ENCODE data around the gene SERPINB6.
"Not testable (repeated sequence)": the region's sequence is repeated elsewhere in the genome, so short reads cannot be mapped to it uniquely, and the experiment has no call there.

SERPINB6 gene

GRCh38 chr6:2998998-2999617 lies 27.7 kb upstream of the SERPINB6 start:
- DNase-seq, result no peak

DNA sequence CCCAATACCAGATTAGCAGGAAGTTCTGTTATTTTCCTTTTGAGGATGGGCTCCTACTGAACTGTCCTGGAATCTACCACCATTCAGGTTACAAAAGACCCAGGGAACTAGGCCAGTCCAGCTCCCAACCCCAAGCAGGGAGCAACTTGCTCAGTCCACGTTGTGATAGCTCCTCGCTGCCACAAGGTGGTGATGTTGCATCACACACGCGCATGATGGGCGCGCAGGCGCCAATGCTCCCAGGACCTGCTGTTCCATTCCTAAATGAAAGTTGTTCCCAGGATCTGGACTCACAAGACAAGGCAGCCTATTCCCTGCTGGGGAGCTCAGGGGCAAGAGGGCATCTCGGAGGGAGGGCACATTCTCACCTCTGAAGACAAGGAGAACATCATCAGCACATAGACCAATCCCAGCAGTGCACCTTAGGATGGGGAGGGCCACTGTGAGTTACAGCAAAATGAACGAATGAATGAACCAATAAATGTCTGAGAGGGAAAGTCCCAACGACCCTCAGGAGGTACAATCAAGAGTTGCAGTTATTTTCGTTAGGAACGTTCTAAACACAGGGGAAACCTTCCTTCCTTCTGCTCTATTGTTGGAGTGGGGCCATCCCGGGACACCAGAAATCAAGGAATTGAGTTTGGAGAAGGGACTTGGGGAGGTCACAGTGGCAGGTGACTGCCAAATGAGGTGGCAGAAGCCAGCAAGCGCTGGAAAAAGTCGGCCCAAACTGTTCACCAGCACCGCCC lies 27.1 kb upstream of the SERPINB6 start:
- DNase-seq, result not testable (repeated sequence)

DNA sequence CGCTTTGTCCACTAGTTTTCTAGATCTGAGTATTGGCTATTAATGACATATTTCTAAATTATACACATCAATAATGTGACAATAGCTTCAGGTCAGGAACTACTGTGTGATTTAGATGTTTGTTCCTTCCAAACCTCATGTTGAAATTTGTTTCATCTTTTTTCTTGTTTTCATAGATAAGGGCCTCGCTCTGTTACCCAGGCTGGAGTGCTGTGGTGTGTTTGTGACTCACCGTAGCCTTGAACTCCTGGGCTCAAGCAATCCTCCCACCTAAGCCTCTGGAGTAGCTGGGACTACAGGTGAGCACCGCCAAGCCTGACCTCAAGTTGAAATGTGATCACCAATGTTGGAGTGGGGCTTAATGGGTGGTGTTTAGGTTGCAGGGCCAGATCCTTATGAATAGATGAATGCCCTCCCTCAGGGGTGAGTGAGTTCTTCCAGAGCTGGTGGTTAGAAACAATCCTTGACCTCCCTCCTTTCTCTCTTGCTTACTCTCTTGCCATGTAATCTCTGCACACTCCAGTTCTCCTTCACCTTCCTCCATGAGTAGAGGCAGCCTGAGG lies 22.5 kb upstream of the SERPINB6 start:
- DNase-seq, result no peak

DNA sequence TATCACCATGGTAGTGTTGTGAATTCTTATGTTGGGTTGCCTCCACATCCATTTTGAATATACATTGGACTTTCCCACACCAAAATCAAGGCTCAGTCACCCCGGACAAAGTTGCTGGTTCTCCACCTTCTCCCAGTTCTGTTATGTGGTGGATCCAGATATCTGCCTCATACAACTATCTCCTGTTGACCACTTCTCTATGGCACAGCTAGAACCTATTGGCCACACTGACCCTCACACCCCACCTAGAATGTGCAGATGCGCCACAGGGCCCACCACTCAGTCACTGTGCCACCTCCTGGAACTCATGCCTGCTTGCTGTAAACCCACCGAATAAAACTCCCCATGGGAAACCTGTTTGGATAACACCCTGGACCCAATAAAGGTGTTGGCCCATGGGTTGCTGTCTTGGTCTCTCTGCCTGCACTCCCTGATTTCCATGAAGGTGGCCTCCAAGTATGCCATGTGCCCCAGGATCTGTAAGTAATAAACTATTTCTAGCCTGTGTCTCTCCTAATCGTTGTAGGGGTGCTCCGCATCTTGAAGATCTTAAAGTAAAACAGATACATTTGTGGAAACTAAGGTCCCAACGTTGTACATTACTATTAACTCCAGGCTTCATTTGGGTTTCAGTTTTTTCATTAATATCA lies 21.1 kb upstream of the SERPINB6 start:
- DNase-seq, result no peak

- peak in 1 of 2 experiments; percentile 29 for DNase-seq
Observed at GRCh38 chr6:2990932-2991506, 19.7 kb upstream of the SERPINB6 start.

- peak in 1 of 2 experiments; percentile 59 for DNase-seq
Observed at GRCh38 chr6:2990248-2990931, 19.0 kb upstream of the SERPINB6 start.

DNA sequence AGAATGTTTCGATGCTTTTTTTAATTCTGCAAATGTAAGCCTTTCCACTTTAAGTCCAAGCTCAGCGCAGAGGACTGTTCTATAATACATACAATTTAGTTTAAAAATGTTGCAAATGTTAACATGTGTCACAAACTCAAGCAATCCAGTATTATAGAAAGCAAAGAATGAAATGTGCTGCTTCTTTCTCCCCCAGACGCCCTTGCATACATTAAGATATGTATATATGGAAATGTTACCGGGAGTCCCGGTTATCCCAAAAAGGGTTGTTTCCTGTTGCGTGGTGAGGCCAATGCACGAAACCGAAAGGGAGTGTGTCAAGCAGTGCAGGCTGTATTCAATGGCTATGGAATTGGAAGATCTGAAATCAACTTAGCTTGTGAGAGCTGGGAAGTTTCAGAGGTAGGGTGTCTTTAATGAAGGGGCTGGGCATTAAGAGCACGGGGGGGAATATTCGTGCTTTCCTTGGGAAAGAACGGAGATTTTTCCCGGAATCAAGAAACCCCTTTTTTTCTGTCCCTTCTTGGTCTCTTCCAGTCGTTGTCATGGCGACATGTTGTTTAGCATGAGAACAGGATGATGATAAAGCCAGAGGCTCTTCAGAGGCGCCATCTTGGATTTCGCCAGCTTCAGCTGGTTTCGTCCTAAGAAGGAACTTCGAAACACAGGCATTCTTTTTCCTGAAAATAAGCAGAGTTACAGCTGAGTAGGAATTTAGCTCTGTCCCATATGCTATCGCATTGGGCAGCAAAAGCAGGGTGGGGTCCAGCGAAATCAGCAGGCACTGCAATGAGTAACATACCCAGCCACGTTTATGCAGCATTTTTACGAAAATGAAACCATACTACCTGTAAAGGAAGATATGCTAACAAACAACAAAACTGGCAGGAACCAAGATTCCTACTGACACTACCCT lies 18.2 kb upstream of the SERPINB6 start:
- peak; percentile 96 to 97 for DNase-seq

DNA sequence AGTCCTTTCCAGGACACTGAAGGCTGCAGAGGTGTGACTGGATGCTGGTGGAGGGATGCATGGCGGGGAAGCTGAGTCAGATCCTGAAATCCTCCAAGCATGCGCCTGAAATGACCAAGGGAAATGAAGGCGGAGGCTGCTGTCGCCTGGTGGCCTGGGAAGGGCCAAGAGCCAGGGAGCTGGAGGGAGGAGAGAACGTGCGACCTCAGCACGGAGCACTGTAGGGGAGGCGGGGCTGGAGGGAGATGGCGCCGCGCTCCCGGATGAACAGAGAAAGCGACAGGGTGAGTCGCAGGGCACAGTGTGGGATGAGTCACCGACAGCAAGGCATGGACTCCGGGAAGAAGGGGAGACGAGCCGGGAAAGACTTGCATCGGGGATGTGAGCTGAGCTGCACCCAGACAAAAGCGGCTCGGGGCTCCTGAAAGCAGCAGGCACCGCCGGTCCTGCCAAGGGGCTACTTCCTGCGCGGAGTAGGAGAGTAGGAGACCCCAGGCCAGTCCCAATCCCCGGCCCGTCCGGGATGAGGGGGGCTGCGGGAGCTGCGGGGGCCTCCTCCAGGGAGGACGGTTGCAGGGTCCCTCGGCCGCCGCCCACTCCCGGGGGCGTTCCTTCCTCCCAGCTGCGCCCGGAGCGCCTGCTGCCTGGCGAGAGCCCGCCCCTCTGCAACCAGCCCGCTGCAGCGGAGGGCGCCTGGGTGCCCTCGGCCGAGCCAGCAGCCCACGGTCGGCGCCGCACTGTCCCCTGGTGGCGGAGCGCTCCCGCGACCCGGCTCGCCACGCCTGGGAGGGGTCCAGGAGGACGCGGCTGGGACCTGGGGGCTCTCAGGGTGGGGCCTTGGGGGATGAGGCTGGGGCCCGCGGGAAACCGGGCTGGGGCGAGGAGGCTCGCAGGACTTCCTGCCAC lies 17.3 kb upstream of the SERPINB6 start:
- peak; percentile 57 to 80 for DNase-seq

GRCh38 chr6:2988094-2988425 lies 16.7 kb upstream of the SERPINB6 start:
- DNase-seq, result no peak

- no peak for DNase-seq
Observed at GRCh38 chr6:2986722-2987221, 15.4 kb upstream of the SERPINB6 start.

DNA sequence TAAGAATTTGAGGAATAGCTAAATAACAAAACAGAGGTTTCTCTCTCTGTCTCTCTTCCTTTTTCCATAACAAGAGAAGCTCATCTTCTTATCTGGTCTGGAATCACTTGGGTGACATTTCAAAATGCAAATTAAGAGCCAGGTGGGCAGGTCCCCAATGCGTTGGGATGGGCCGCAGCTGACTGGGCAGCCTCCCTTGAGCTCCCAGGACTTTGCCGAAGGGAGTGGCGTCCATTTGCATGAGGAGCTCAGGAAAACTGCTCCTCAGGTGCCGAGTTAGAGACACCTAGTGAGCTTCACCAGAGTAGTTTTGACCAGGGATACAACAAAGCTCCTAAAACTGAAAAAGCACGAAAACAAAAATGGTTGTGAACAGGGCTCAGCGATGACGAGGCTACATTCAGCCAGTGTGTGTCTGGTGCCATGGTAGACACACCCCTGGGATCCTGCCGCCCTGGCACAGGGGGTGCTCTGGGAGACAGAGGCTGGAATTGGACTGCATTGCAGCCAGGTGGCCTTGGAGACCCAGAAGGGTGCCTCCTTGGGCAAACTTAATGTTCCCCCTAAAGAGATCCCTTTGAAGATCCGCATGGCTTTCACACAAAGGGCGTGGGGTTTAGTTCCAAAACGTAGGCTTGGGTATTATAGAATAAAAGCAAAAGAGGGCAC lies 13.5 kb upstream of the SERPINB6 start:
- DNase-seq, result no peak

DNA sequence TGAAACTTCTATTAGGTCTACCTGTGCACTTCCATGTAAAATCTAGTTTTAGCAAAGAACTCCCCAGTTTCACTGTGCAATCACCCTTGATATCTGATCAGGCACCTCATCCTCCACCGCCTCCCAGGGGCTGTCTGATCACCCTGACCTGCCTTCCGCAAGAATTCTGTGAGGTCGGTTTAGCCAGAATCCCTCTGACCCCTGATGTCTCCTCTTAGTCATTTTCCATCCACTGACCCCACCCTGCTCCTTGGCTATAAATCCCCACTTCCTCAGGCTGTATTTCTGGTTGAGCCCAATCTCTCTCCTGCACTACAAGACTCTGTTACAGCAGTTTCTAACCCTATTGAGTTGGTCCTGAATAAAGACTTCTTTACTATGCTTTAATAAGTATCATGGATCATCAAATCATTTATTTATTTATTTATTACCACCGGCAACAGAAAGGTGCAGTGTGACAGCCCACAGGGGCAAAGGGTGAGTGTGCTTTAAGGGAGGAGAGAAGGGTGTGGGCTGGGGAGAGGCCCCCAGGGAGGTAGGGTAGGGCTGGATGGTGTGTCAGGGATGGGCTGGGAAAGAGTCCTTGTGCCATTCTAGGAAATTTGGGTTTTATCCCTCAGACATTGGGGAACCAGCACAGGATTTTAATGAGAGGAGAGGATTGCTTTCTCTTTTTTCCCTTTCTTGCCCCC lies 11.2 kb upstream of the SERPINB6 start:
- DNase-seq, result no peak

GRCh38 chr6:2980465-2980855 lies 9.1 kb upstream of the SERPINB6 start:
- no peak for DNase-seq

DNA sequence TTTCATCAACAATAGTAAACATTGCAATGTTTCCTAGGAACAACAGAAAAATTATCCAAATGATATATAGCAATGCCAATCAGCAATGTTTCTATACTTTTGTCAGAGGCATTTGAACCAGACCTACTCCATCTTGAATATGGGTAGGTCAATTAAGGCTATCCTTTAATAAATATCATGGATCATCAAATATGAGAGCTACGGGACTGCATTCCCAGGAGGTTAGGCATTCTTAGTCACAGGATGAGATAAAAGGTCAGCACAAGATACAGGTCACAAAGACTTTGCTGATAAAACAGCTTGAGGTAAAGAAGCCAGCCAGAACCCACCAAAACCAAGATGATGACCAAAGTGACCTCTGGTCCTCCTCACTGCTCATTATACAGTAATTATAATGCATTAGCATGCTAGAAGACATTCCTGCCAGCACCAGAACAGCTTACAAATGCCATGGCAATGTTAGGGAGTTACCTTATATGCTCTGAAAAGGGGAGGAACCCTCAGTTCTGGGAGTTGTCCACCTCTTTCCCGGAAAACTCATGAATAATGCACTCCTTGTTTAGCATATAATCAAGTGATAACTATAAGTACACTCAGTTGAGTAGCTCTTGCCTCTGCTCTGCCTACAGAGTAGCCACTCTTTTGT lies 8.6 kb upstream of the SERPINB6 start:
- no peak for DNase-seq

GRCh38 chr6:2978923-2979322 lies 7.6 kb upstream of the SERPINB6 start:
- no peak for DNase-seq

DNA sequence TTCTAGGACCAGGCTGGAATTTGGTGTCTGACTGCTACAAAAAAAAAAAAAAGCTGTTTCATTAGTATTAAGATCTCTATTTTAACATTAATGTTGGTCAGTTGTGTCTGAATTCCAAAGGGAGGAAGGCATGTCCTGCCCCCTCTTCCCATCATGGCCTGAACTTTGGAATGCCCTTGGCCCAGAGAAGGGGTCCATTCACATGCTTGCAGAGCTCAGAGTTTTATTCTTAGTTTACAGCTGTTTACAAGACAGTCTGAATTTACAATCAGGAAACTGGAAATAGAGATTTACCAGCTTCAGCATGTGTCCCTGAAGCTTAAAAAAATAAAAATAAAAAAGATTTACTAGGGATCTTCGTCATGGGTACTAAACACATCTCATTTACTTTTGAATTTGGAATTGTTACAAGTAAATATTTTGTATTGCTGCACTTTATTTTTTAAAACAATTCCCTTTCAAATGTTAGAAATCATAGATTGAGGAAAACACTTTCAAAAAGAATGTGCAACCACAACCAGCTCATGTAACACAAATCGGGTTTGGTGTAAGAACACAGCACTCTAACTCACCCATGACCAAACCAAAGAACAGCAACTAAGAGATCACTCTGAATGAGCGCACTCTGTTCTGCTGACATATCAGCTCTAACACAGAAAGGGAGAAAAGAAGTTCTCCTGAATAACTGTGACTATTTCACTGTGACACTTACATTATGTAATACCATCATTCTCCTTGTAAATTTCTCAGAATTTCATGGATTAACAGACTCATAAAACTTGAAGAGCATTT lies 6.6 kb upstream of the SERPINB6 start:
- no peak for DNase-seq

GRCh38 chr6:2977290-2977689 lies 5.9 kb upstream of the SERPINB6 start:
- no peak for DNase-seq

GRCh38 chr6:2976571-2977085 lies 5.3 kb upstream of the SERPINB6 start:
- DNase-seq, result no peak
